PFSK-1 (cell line): Measurements from ENCODE around the gene ZNF410.

Source experiments
- POLR2AphosphoS5 ChIP-seq: IDR thresholded peaks from 2 replicates; pipeline ENCODE4 v1.6.1; 2012; ENCODE audit warnings: low read depth, mild to moderate bottlenecking, control low read depth, low read length, moderate library complexity
- SIN3A ChIP-seq: IDR thresholded peaks from 2 replicates; pipeline ENCODE4 v1.6.1; 2012; ENCODE audit warnings: mild to moderate bottlenecking, low read length, moderate library complexity, borderline replicate concordance; ENCODE audit not compliant: insufficient read depth
- TAF1 ChIP-seq: IDR thresholded peaks from 2 replicates; pipeline ENCODE4 v1.6.1; 2012; ENCODE audit warnings: low read length, control low read depth, borderline replicate concordance; ENCODE audit not compliant: insufficient read depth
- TF ChIP-seq, protein P1 (sequence below), 2 experiments: IDR thresholded peaks; 2 replicates each; pipeline versions ENCODE4 v1.6.1 to v1.8.0; 2011 to 2012; ENCODE audit warnings: low read depth in 2 of 2, low read length in 2 of 2, control low read depth in 1 of 2, inconsistent platforms in 1 of 2, mild to moderate bottlenecking in 1 of 2, moderate library complexity in 1 of 2; ENCODE audit not compliant: insufficient read depth in 1 of 2

DNA sequence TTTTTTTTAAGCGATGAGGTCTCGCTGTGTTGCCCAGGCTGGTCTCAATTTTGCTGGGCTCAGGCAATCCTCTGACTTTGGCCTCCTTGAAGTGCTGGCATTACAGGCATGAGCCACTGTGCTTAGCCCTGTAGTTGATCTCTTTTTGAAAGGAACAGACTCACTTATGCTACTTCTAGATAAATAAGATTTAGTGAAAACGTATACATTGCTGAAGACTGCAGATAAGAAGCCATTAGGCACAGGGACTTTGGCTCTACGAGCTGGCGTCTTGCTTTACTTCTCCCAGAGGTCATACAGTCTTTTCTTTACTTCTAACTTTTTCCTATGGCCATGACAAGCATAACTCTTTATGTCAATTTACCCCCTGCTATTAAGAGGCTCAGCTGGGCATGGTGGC lies 25.6 kb upstream of the ZNF410 start:
- no peak for TF ChIP-seq POLR2AphosphoS5
- TF ChIP-seq, protein P1, sequence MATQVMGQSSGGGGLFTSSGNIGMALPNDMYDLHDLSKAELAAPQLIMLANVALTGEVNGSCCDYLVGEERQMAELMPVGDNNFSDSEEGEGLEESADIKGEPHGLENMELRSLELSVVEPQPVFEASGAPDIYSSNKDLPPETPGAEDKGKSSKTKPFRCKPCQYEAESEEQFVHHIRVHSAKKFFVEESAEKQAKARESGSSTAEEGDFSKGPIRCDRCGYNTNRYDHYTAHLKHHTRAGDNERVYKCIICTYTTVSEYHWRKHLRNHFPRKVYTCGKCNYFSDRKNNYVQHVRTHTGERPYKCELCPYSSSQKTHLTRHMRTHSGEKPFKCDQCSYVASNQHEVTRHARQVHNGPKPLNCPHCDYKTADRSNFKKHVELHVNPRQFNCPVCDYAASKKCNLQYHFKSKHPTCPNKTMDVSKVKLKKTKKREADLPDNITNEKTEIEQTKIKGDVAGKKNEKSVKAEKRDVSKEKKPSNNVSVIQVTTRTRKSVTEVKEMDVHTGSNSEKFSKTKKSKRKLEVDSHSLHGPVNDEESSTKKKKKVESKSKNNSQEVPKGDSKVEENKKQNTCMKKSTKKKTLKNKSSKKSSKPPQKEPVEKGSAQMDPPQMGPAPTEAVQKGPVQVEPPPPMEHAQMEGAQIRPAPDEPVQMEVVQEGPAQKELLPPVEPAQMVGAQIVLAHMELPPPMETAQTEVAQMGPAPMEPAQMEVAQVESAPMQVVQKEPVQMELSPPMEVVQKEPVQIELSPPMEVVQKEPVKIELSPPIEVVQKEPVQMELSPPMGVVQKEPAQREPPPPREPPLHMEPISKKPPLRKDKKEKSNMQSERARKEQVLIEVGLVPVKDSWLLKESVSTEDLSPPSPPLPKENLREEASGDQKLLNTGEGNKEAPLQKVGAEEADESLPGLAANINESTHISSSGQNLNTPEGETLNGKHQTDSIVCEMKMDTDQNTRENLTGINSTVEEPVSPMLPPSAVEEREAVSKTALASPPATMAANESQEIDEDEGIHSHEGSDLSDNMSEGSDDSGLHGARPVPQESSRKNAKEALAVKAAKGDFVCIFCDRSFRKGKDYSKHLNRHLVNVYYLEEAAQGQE (IDR thresholded peaks at IDR 0.05; ENCODE audit: insufficient read depth in 1 of 2, low read depth in 2 of 2, low read length in 2 of 2) = no peak
- no peak for TF ChIP-seq SIN3A
- no peak for TF ChIP-seq TAF1
